DMS114 treated with DMSO at 0.1 percent for 48 hours (cell line): ENCODE data around the gene HDDC2.
"Not testable (repeated sequence)": the region's sequence is repeated elsewhere in the genome, so short reads cannot be mapped to it uniquely, and the experiment has no call there.

Experiments used
- DNase-seq: peaks from one replicate; lab custom pipeline; 2025; ENCODE audit not compliant: unreplicated experiment; lab: John Stamatoyannopoulos, UW

Gene HDDC2

GRCh38 chr6:125307150-125307838 lies 5.5 kb upstream of the HDDC2 start:
- no peak for DNase-seq

DNA sequence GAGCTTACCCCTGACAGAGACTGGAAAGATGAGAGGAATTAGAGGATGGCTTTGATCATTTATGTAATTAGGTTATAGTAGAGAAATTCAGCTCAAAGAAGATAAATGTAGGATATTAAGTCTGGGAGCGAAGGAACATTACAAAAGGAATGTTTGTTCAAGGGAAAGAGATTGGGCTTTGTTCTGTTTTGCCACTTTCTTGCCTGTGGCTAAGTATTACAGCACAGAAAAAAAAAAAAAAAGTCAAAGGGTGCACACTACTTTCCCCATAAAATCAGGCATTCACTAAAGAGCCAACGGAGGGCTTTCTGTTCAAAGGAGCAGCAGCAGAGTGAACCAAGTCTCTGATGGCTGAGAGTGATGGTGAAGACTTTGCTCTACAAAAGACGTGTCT lies 5.0 kb upstream of the HDDC2 start:
- DNase-seq: no peak

- DNase-seq: no peak
Observed at GRCh38 chr6:125304970-125305660, 3.3 kb upstream of the HDDC2 start.

- DNase-seq: no peak
Observed at GRCh38 chr6:125303512-125303854, 1.7 kb upstream of the HDDC2 start.

DNA sequence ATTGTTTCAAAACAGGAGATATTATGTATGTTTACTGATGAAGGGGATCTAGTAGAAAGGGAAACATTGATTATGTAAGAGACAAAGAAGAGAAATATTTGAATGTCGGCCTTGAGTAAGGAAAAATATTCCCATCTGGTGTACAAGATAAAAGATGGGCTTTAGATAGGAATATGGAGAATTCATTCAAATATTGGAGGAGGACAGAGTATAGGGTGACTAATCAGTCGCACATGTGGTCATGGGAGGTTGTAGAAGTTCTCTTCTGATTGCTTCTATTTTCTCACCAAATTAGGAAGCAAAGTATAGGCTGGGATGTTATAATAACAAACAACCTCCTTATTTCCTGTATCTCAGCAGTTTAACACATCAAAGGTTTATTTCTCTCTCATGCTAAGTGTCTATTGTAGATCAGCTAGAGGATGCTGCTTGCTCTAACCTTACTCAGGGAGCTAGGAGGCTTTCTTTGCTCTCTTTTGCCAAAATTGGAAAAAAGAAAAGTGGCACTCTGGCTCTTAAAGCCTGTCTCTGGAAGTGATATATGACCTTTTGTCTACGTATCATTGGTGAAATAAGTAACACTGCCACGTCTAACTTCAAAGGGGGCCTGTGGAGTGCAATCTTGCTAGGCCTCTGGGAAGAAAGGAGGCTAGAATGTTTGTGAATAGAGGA lies 1.2 kb upstream of the HDDC2 start:
- no peak for DNase-seq

GRCh38 chr6:125300992-125301434 lies 754 bp downstream of the HDDC2 start:
- no peak for DNase-seq

DNA sequence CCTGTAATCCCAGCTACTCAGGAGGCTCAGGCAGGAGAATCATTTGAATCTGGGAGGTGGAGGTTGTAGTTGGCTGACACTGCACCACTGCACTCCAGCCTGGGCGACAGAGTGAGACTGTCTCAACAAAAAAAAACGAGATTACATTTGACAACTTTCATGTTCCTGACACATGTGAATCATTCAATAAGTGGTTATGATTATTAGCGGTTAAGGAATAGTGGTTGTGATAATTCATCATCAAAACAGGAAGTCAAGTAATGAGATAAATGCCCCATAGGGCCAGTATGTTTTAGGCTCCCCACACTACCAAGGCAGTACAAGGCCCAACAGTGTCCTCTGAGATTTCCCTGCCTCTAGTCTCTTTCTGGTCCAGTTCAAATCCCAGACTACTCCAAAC lies 2.5 kb downstream of the HDDC2 start:
- DNase-seq: no peak

DNA sequence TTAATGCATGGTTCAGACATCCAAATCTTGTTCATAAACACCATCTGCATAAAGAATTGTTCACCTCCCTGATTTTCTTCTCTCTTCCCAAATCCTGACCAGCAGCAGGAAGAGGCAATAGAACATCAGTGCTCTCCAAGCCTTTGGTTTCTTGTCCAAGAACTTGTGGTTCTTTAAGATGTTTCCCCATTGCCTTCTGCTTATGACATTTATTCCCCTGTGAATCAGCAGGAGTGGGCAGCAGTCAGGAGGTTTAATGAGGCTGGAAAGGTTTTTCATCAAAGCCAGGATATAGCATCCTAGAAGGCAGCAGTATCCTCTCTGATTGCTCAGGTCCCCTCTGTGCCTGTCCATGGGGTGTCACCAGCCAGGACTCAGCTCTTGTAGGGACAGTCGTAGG lies 5.3 kb downstream of the HDDC2 start:
- no peak for DNase-seq

DNA sequence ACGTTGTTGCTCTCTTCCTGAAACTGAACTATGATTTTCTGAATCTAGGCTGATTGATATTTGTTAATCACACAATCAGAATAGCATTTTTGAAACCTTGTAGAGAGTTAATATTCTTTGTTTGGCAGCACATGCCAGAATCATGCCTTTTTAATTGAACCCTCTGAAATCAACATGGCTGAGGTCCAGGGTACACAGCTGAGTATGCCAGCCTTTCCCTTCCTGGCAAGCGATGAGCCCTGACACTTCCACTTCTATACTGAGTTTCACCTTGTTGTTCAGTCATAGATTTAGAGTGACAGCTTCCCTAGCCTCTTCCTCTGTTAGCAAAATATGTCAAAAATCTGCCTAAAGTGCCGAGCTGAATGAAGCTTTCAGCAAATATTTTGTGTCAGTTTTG lies 6.8 kb downstream of the HDDC2 start:
- no peak for DNase-seq

GRCh38 chr6:125294036-125294435 lies 7.7 kb downstream of the HDDC2 start:
- no peak for DNase-seq

DNA sequence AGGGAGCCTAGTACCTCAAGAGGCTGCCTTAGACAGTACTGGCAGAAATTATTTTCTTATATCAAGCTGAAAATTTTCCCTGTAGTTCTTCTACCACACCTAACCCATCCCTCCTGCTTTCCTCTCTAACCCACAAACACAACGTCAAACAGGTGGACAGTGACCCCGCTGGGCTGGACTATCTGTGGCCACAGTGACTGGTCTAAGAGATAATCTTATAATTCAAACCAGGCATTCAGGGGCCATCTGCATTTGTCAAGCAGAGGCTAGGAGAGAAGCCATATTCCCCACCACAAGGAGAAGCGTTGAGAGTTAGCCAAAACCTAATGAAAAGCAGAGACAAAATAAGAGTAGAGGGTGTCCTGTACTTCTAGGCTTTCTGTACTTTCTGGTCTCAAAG lies 8.2 kb downstream of the HDDC2 start:
- DNase-seq: no peak

- DNase-seq: no peak
Observed at GRCh38 chr6:125287718-125288117, 14.0 kb downstream of the HDDC2 start.

DNA sequence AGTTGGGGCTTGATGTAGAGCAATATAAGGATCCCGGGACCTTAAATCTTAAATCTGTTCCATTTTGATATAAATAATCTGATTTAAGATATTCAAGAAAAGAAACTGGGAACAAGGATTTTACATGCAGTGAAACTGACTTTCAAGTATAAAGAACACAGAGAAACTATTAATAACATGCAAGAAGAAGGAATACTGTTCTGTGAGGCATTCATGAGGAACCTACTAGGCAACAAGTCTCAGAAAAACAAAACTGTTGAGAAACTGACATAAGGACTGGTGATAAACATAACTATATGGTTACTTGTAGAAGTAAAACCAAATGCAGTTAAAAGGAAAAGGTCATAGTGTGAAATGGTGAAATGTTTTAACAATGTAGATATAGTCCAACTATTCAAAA lies 15.8 kb downstream of the HDDC2 start:
- no peak for DNase-seq

GRCh38 chr6:125285353-125285752 lies 16.4 kb downstream of the HDDC2 start:
- DNase-seq: no peak

- not testable (repeated sequence) for DNase-seq
Observed at GRCh38 chr6:125282470-125282869, 19.3 kb downstream of the HDDC2 start.

GRCh38 chr6:125280370-125281035 lies 21.3 kb downstream of the HDDC2 start:
- DNase-seq: not testable (repeated sequence)

GRCh38 chr6:125279961-125280360 lies 21.8 kb downstream of the HDDC2 start:
- no peak for DNase-seq

DNA sequence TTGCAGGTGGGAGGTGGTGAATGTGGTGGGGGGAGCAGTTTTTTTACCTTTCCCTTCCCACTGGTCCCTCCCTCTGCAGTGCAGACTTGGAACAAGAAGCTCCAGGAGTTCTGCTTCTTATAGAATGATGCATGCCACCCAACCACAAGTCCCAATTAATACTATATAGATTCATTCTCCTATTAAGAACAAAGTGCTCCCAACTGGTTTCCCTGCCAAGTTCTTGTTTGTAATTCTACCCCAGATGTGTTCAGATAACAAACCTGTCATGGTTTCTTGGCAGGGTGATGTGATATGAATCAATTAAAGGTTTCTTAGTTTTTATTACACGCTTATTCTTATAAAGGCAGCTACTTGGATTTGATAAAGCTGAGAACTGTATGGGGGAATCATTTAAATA lies 23.9 kb downstream of the HDDC2 start:
- DNase-seq: no peak

DNA sequence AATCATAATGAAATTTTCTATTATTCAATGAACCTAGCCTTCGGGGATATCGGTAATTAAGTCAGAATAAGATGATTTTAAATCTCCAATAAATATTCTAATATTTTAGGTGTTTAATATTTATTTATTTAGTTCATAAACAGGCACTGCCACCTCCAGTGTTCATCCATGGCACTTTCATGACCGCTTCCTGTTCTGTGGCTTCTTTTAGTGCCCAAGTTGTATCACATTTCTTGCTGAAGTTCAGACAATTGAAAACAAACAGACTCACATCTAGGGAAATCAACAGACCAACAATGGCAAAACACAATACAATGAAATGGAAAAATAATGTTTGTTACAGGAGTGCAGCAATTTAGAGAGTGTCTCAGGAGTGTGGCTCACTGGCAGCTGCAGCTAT lies 26.0 kb downstream of the HDDC2 start:
- DNase-seq: no peak

DNA sequence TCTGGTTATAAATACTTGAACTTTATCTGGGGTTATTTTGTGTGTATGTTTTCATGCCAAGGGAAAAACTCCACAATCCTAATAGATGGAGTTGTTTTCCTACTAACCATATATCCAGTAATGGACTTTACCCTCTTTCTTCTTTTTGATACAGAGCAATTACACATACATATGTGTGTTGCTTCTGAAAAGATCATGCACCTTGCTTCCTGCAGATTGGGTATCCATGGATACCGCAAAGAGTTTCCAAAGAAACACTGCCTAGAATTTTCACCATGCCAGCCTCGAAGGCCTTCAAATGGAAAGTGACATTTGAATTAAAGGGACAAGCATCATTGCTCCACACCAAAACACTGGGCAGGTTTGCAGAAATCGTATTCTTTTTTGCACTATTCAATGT lies 26.8 kb downstream of the HDDC2 start:
- DNase-seq: no peak

DNA sequence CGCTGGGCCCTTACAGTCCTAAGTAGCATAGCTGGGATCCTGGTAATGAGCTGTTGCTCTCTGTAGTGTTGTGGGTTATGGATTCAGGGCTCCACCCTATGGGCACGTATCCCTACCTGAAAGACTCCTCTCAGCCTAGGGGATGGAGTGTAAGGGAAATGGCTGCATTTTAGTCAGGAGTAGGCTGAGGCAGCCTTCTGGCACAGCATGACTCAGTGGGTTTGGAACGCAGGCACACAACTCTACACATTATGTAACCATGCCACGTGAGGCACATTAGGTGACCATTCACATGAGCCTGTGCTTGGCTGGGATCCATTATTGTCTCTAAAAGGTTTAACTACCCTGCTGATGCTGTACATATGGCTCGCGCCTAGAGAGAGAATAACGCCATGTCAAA lies 27.8 kb downstream of the HDDC2 start:
- no peak for DNase-seq

- no peak for DNase-seq
Observed at GRCh38 chr6:125273251-125273650, 28.5 kb downstream of the HDDC2 start.
